Measurements from ENCODE around the gene PTPN21. TPM values are rescaled to one million over a fixed set of nuclear protein-coding genes. Genes with fewer than 3 reads are reported as not detected.

The PTPN21 gene
- total and polyA plus RNA-seq, 5 experiments from 2014 or later, result not detected

DNA sequence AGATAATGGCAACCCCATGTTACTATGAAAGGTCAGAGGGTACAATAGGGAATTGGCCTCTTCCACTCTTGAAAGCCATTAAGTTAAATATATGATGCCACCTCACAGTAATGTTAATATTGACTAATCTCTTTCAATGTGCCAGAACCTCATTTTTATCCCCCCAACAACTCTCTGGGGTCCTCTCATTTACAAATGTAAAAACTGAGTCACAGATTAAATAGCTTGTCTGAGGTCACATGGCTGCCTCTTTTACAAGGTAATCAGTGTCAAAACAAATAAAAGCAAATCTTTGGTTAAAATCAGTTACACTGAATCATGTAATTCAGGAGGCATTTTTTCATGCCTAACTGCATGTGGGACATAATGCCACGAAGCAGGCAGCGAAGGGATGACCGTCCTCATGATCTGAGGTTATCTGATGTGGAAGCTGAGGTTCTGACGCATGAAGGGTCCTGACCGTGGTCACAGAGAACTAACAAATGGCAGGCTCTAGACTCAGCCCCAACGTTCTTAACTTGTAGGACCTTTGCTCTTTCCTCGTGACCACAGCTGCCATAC, 78.5 kb downstream of the PTPN21 start:
- POLR2A ChIA-PET, result no interaction called here
- peaks cover under 1 to 5% (median 2%) of the 10 kb centered on the region in 5 donors for H3K27me3 Mint-ChIP-seq
- DNase-seq, result no peak
- no peak overlapping the region for H3K27ac Mint-ChIP-seq
- H3K9me3 Mint-ChIP-seq, result no peaks in the 10 kb centered on the region
- no peaks in the 10 kb centered on the region for H3K4me1 Mint-ChIP-seq
- ATAC-seq, result no peak
- H3K4me3 Mint-ChIP-seq, result no peak overlapping the region
- no peaks in the 10 kb centered on the region for H3K36me3 Mint-ChIP-seq

DNA sequence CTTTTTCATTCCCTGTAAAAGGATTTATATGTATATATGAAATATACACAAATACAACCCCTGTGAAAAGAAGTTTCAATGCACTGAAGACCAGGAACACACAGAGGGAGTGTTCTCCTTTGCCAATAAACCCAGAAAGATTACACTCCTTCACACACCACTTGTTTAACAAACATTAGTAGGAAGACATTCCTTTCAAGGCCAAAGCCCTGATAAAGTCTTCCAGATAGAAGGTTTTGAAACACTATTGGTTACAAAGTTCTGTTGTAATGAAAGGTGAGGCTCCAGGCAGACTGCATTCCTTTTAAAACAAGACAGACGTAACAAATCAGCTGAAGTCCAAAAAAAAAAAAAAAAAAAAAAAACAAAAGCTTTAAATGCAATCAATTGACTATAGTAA, 81.0 kb downstream of the PTPN21 start:
- Mint-ChIP-seq H3K4me1 (no peaks in the 10 kb centered on the region), H3K27ac (no peak overlapping the region), H3K36me3 (no peaks in the 10 kb centered on the region), H3K4me3 (no peak overlapping the region), H3K9me3 (no peaks in the 10 kb centered on the region), H3K27me3 (no peaks in the 10 kb centered on the region)
- DNase-seq (no peak), ATAC-seq (no peak)
- POLR2A ChIA-PET, result no interaction called here

DNA sequence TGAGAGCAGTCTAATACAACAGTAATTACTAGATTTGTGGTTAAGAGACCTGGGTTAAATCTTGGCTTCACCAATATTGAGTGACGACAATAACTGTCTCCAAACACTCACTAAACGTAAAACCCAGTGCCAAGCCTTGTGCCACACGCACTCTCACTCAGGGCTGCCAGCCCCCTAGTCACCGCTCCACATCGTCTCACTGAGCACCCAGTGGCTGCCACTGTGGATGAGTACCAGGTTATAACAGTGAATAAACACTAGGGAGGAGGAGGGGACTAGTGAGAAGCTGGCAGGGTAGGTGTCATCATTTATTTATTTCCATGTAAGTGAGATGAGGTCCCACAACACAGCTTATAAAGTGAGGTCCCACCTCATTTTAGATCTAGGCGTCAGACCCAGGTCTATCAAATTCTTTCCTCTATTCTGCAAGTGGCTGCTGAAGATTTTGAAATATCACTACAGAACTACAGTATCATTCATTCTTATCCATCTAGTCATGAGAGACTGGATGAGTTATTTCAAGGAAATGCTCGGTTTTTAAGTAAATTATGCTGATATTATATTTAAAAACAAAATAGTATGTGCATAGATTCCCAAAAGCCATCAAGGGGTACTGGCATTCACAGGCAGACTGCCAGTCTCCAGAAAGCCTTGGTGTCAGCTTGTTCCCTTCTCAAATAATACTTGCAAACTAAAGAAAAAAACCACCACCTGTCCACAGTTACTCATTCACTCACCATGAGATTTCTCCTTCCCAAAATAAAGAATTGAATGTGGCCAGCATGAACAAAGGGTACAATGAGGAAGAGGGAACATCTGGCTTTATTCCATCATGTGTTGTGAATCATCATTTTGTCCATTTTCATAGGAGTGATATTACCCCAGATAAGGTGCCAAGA, 84.0 kb downstream of the PTPN21 start:
- no peaks in the 10 kb centered on the region for H3K36me3 Mint-ChIP-seq
- ATAC-seq, result no peak
- POLR2A ChIA-PET, result no interaction called here

DNA sequence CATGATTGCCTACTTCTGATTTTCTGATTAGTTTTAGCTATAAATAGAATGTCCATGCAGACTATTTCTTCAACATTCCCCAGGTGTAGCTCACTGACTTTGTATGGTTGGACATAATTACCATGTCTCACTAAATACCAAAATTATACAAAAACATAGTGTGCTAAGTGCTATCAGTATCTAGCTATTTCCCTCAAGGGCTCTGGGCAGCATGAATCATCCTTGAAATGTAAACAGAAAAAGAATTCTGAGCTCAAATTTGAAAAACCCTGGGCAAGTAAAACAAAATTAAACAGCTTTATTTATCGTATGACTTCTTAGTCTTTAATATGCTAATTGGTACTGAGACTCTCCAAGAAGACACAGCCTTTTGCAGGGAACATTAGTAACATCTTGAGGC, 86.4 kb downstream of the PTPN21 start:
- ATAC-seq (no peak), DNase-seq (no peak)
- Mint-ChIP-seq H3K4me1 (no peaks in the 10 kb centered on the region), H3K4me3 (no peak overlapping the region), H3K27ac (no peak overlapping the region), H3K36me3 (peaks cover 0 to 3% (median 2%) of the 10 kb centered on the region in 3 donors), H3K9me3 (no peaks in the 10 kb centered on the region), H3K27me3 (no peaks in the 10 kb centered on the region)
- POLR2A ChIA-PET, result no interaction called here

More for the DNA sequence above, 84.0 kb downstream of the PTPN21 start:
- Mint-ChIP-seq H3K27me3 (no peaks in the 10 kb centered on the region), H3K4me3 (no peak overlapping the region), H3K4me1 (no peaks in the 10 kb centered on the region), H3K9me3 (no peaks in the 10 kb centered on the region), H3K27ac (no peak overlapping the region)
- DNase-seq, result no peak

DNA sequence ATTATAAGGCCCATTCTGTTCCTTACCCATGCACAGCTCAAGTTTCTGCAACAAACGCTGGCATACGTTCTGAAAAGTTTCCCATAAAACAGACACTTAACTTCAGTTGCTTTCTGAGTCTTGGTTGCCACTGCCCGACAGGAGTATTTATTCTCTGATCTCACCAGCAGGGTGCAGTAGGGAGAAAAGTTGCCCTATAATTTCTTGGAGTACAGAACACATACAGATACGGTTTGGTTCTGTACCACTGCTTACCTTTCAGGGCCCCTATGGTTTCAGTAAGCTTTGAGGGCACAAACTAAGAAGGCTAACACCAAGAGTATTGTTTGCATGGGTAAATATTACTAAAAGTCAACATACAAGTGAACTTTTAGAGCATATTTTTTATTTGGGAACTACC, 91.5 kb downstream of the PTPN21 start:
- Mint-ChIP-seq H3K4me3 (no peak overlapping the region), H3K9me3 (peaks cover 0 to 23% (median 17%) of the 10 kb centered on the region in 9 donors), H3K4me1 (no peaks in the 10 kb centered on the region), H3K36me3 (peaks cover 18 to 38% (median 32%) of the 10 kb centered on the region in 3 donors), H3K27ac (no peak overlapping the region), H3K27me3 (no peaks in the 10 kb centered on the region)
- no peak for ATAC-seq
- DNase-seq, result no peak
- POLR2A ChIA-PET, result no interaction called here

DNA sequence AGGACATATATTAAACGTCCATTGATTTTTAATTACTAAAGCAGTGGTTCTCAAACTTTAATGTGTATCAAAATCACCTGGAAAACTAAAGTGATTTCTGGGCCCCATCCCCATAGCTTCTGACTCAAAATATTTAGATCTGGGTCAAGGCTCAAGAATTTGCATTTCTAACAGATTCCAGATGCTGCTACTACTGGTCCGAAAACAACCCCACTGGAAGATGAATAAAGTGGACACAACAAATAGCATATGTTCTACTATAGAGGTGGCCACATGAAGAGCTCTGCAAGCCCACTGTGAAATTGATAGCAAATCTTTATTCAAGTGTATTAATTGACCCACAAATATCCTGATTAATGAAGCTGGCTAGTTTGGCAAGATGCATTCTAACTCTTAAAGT, 99.9 kb downstream of the PTPN21 start:
- H3K36me3 Mint-ChIP-seq, result peaks cover 35 to 58% (median 36%) of the 10 kb centered on the region in 3 donors
- no peak for ATAC-seq
- H3K9me3 Mint-ChIP-seq, result peaks cover 0 to 36% (median 27%) of the 10 kb centered on the region in 9 donors
- POLR2A ChIA-PET, result no interaction called here
- H3K27ac Mint-ChIP-seq, result no peak overlapping the region
- H3K4me3 Mint-ChIP-seq, result no peak overlapping the region
- H3K27me3 Mint-ChIP-seq, result no peaks in the 10 kb centered on the region
- DNase-seq, result no peak
- no peaks in the 10 kb centered on the region for H3K4me1 Mint-ChIP-seq

DNA sequence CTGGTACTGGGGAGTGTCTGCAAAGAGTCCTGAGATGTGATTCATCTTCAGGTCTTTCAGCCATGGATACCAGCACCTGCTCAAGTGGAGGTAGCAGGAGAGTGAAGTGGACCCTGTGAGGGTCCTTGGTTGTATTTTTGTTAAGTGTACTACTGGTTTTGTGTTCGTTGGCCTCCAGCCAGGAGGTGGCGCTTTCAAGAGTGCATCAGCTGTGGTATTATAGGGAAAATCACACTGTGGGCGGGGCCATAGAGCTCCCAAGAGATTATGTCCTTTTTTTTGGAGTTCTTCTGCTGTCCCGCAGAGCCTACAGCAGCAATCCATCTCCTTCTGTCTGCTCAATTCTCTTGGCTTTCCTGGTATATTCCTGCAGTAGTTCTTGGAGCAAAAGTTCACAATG, 102.6 kb downstream of the PTPN21 start:
- Mint-ChIP-seq H3K9me3 (peaks cover 6 to 34% (median 19%) of the 10 kb centered on the region in 9 donors), H3K4me1 (no peaks in the 10 kb centered on the region), H3K4me3 (no peak overlapping the region), H3K27ac (no peak overlapping the region), H3K27me3 (no peaks in the 10 kb centered on the region), H3K36me3 (peaks cover 24 to 54% (median 35%) of the 10 kb centered on the region in 3 donors)
- DNase-seq (no peak), ATAC-seq (no peak)
- POLR2A ChIA-PET, result no interaction called here

DNA sequence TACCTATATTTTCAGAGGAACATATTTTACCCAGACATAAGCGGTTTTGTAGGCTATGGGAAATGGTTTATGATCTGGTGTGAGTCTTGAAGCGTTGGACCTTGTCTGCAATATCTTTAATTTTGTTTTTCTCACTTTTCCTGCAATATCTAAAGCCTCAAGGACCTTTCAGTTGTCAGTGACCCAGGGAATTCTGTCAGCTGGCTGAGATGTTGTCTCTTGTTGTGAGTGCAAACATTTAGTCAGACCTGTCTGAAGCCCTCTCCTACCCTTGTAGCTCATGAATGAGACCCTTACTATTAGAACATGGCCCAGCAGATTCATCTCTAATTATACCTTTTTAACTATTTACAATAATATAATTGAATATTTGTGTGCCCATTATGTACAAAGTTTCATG, 115.7 kb downstream of the PTPN21 start:
- H3K36me3 Mint-ChIP-seq, result peaks cover 9 to 24% (median 22%) of the 10 kb centered on the region in 3 donors
- POLR2A ChIA-PET, result no interaction called here
- H3K4me1 Mint-ChIP-seq, result no peaks in the 10 kb centered on the region
- no peak overlapping the region for H3K4me3 Mint-ChIP-seq
- peaks cover 0 to 6% (median 0%) of the 10 kb centered on the region in 9 donors for H3K9me3 Mint-ChIP-seq
- DNase-seq (no peak), ATAC-seq (no peak)
- H3K27me3 Mint-ChIP-seq, result no peaks in the 10 kb centered on the region
- no peak overlapping the region for H3K27ac Mint-ChIP-seq

DNA sequence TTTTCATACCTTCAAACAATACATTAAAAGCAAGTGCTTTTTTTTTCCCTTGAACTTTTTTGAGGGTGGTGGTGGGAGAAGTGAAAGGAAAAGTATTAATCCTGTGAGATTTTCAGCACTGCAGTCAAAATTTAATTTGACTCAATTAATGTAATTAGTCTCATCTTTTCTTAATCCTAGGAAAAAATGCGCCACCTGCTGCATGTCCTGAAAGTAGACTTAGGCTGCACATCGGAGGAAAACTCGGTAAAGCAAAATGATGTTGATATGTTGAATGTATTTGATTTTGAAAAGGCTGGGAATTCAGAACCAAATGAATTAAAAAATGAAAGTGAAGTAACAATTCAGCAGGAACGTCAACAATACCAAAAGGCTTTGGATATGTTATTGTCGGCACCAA, 117.1 kb downstream of the PTPN21 start:
- peaks cover 0 to 6% (median 0%) of the 10 kb centered on the region in 9 donors for H3K9me3 Mint-ChIP-seq
- DNase-seq (no peak), ATAC-seq (no peak)

DNA sequence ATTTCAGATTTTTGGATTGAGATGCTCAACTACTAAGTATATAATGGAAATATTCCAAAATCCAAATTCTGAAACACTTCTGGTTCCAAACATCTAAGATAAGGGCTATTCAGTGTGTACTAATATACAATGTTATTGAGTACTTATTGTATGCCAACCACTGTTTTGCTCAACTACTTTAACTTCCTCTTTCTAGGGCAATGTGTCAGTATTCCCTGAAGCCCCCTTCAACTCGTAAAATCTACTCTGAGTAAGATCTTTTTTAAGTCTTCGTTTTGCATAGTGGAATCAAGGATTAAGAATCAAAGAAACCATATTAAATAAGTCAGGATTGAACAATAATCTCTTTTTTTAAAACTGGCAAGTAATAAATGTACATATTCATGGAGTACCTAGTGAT, 123.8 kb downstream of the PTPN21 start:
- ATAC-seq (no peak), DNase-seq (no peak)
- Mint-ChIP-seq H3K4me1 (no peaks in the 10 kb centered on the region), H3K4me3 (no peak overlapping the region), H3K36me3 (peaks cover 5 to 22% (median 14%) of the 10 kb centered on the region in 3 donors), H3K9me3 (no peaks in the 10 kb centered on the region), H3K27ac (no peak overlapping the region), H3K27me3 (no peaks in the 10 kb centered on the region)
- POLR2A ChIA-PET, result no interaction called here

More for the DNA sequence above, 117.1 kb downstream of the PTPN21 start:
- Mint-ChIP-seq H3K4me3 (no peak overlapping the region), H3K27ac (peak overlapping the region in 1 of 10 donors; percentile 5), H3K27me3 (no peaks in the 10 kb centered on the region), H3K4me1 (no peaks in the 10 kb centered on the region), H3K36me3 (peaks cover 5 to 27% (median 19%) of the 10 kb centered on the region in 3 donors)
- POLR2A ChIA-PET, result no interaction called here

DNA sequence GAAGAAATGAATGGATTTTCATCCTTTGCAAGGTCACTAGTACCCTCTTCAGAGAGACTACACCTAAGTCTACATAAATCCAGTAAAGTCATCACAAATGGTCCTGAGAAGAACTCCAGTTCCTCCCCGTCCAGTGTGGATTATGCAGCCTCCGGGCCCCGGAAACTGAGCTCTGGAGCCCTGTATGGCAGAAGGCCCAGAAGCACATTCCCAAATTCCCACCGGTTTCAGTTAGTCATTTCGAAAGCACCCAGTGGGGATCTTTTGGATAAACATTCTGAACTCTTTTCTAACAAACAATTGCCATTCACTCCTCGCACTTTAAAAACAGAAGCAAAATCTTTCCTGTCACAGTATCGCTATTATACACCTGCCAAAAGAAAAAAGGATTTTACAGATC, 128.5 kb downstream of the PTPN21 start:
- H3K4me3 Mint-ChIP-seq, result no peak overlapping the region
- H3K9me3 Mint-ChIP-seq, result no peaks in the 10 kb centered on the region
- no peak for ATAC-seq
- no peak for DNase-seq
- H3K27me3 Mint-ChIP-seq, result no peaks in the 10 kb centered on the region
- H3K27ac Mint-ChIP-seq, result no peak overlapping the region
- H3K4me1 Mint-ChIP-seq, result no peaks in the 10 kb centered on the region
- peaks cover 0 to 15% (median 6%) of the 10 kb centered on the region in 3 donors for H3K36me3 Mint-ChIP-seq
- POLR2A ChIA-PET, result no interaction called here

DNA sequence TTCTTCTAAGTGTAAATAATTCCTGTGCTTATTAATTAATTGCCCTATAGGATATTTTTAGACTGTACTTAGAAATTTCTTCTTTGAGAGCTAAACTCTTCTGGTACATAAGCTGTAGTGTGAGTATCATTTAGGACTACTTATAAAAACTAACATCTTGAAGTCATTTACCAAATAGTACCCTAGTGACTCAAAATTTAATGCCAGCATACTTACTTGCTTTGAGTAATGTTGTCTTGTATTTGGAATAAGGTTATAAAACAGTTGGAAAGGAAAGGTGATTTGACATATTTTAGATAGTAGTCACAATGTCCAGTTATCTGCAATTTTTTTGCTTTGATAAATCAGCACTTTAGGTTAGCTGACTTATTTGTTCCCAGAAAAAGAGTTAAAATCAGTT, 130.2 kb downstream of the PTPN21 start:
- Mint-ChIP-seq H3K36me3 (peaks cover 0 to 16% (median 10%) of the 10 kb centered on the region in 3 donors), H3K9me3 (peaks cover 0 to under 1% (median 0%) of the 10 kb centered on the region in 9 donors), H3K27me3 (no peaks in the 10 kb centered on the region), H3K27ac (no peak overlapping the region), H3K4me3 (no peak overlapping the region), H3K4me1 (no peaks in the 10 kb centered on the region)
- DNase-seq (no peak), ATAC-seq (no peak)
- POLR2A ChIA-PET, result no interaction called here

DNA sequence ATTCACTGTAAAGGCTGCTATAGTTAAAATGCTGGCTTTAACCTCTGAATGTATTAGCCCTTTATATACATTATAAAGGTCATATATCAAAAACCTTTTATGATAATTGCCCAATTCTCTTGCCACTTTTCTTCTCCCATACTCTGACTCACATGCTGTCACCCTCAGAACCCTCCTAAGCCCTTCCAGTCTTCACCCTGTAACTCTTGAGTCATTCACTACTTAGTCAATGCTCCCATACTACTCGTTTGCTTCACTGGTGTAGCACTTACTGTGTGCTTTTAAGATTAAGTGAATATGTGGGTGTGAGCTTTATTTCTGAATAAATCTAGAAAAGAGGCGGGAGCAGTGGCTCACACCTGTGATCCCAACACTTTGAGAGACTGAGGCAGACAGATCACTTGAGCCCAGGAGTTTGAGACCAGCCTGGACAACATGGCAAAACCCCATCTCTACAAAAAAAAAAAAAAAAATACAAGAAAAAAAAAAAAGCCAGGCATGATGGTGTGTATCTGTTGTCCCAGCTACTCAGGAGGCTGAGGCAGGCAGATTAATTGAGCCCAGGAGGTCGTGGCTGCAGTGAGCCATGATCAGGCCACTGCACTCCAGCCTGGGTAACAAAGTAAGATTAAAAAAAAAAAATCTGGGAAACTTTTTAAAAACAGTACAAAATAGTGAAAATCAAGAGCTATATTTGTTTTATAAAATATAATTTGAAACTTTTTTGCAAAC, 131.7 kb downstream of the PTPN21 start:
- POLR2A ChIA-PET, result no interaction called here
- H3K27me3 Mint-ChIP-seq, result no peaks in the 10 kb centered on the region
- no peaks in the 10 kb centered on the region for H3K4me1 Mint-ChIP-seq
- H3K27ac Mint-ChIP-seq, result peak overlapping the region in 1 of 10 donors; percentile 35
- ATAC-seq (no peak), DNase-seq (no peak)
- H3K9me3 Mint-ChIP-seq, result peaks cover 0 to 6% (median 0%) of the 10 kb centered on the region in 9 donors
- H3K36me3 Mint-ChIP-seq, result peaks cover 1 to 19% (median 17%) of the 10 kb centered on the region in 3 donors
- H3K4me3 Mint-ChIP-seq, result no peak overlapping the region
